ENCODE measurements around the gene OPRM1.

The OPRM1 gene

GRCh38 chr6:154261688-154262397 is 222.8 kb downstream of the OPRM1 start:
- TF ChIP-seq CTCF (IDR thresholded peaks at IDR 0.05) = no peak

GRCh38 chr6:154266560-154267099 is 227.6 kb downstream of the OPRM1 start:
- no peaks in the 10 kb centered on the region for H3K36me3 ChIP-seq (ENCODE audit: control insufficient read depth, insufficient read depth, low read length)
- no peak overlapping the region for H3K9ac ChIP-seq
- H2AFZ ChIP-seq = no peak overlapping the region
- no peaks in the 10 kb centered on the region for H3K27me3 ChIP-seq (ENCODE audit: control insufficient read depth, insufficient read depth, low read length)
- no peak for TF ChIP-seq CTCF (IDR thresholded peaks at IDR 0.05)
- H3K4me3 ChIP-seq (ENCODE audit: low read depth, low read length) = no peak overlapping the region
- H3K27ac ChIP-seq = no peak overlapping the region
- H3K4me1 ChIP-seq = no peaks in the 10 kb centered on the region
- no peaks in the 10 kb centered on the region for H3K9me3 ChIP-seq (ENCODE audit: control insufficient read depth, low read length)
- H3K79me2 ChIP-seq = no peaks in the 10 kb centered on the region
- H3K4me2 ChIP-seq (ENCODE audit: low read length) = no peak overlapping the region

More at GRCh38 chr6:154261688-154262397, 222.8 kb downstream of the OPRM1 start:
- Histone ChIP-seq H3K36me3 (ENCODE audit: control insufficient read depth, insufficient read depth, low read length) (no peaks in the 10 kb centered on the region), H3K4me1 (peaks cover 4% of the 10 kb centered on the region), H3K79me2 (no peaks in the 10 kb centered on the region), H2AFZ (no peak overlapping the region), H3K4me3 (ENCODE audit: low read depth, low read length) (no peak overlapping the region), H3K9ac (no peak overlapping the region), H3K27me3 (ENCODE audit: control insufficient read depth, insufficient read depth, low read length) (no peaks in the 10 kb centered on the region), H3K27ac (no peak overlapping the region), H3K9me3 (ENCODE audit: control insufficient read depth, low read length) (no peaks in the 10 kb centered on the region), H3K4me2 (ENCODE audit: low read length) (no peak overlapping the region)

GRCh38 chr6:154267508-154268106 is 228.6 kb downstream of the OPRM1 start:
- TF ChIP-seq CTCF (IDR thresholded peaks at IDR 0.05) = no peak
- Histone ChIP-seq H3K27me3 (ENCODE audit: control insufficient read depth, insufficient read depth, low read length) (no peaks in the 10 kb centered on the region), H3K4me2 (ENCODE audit: low read length) (no peak overlapping the region), H3K79me2 (no peaks in the 10 kb centered on the region), H3K4me1 (no peaks in the 10 kb centered on the region), H2AFZ (peak overlapping the region; percentile 60), H3K36me3 (ENCODE audit: control insufficient read depth, insufficient read depth, low read length) (no peaks in the 10 kb centered on the region), H3K27ac (no peak overlapping the region), H3K9me3 (ENCODE audit: control insufficient read depth, low read length) (no peaks in the 10 kb centered on the region), H3K4me3 (ENCODE audit: low read depth, low read length) (no peak overlapping the region), H3K9ac (no peak overlapping the region)

- no peaks in the 10 kb centered on the region for H3K27me3 ChIP-seq (ENCODE audit: control insufficient read depth, insufficient read depth, low read length)
- no peak overlapping the region for H3K4me3 ChIP-seq (ENCODE audit: low read depth, low read length)
- no peak overlapping the region for H3K9ac ChIP-seq
- no peak overlapping the region for H3K27ac ChIP-seq
- H3K36me3 ChIP-seq (ENCODE audit: control insufficient read depth, insufficient read depth, low read length) = no peaks in the 10 kb centered on the region
- no peak overlapping the region for H2AFZ ChIP-seq
- no peak for TF ChIP-seq CTCF (IDR thresholded peaks at IDR 0.05)
- no peaks in the 10 kb centered on the region for H3K9me3 ChIP-seq (ENCODE audit: control insufficient read depth, low read length)
- H3K4me2 ChIP-seq (ENCODE audit: low read length) = no peak overlapping the region
- no peaks in the 10 kb centered on the region for H3K4me1 ChIP-seq
- no peaks in the 10 kb centered on the region for H3K79me2 ChIP-seq
Observed at GRCh38 chr6:154268486-154268885, 229.4 kb downstream of the OPRM1 start.
